Neural cell (in vitro differentiated cells): Measurements from ENCODE around the gene DCAF8.

ENCODE experiments used
- CTCF ChIP-seq: fragments of 450-650 bp; IDR thresholded peaks from 2 replicates; pipeline ENCODE4 v1.5.1; 2014; ENCODE audit warnings: antibody characterized with exemption, mild to moderate bottlenecking, moderate library complexity; ENCODE audit not compliant: poor library complexity, severe bottlenecking
- EP300 ChIP-seq: fragments of 450-650 bp; conservative IDR thresholded peaks from 2 replicates; pipeline ENCODE4 v1.6.1; 2014; ENCODE audit warnings: antibody characterized with exemption, mild to moderate bottlenecking, moderate library complexity; ENCODE audit not compliant: poor library complexity, severe bottlenecking
- EZH2 ChIP-seq: fragments of 200-600, 300-800 bp; shearing (Covaris generic), sonication (generic); IDR thresholded peaks from 2 replicates; pipeline ENCODE4 v1.6.1; 2014; ENCODE audit warnings: antibody characterized with exemption, low read length, borderline replicate concordance, mild to moderate bottlenecking; ENCODE audit not compliant: insufficient read depth, poor library complexity, severe bottlenecking
- MXI1 ChIP-seq: fragments of 450-650 bp; conservative IDR thresholded peaks from 2 replicates; pipeline ENCODE4 v1.6.1; 2014; ENCODE audit warnings: antibody characterized with exemption, mild to moderate bottlenecking; ENCODE audit not compliant: poor library complexity, severe bottlenecking
- POLR2AphosphoS5 ChIP-seq: IDR thresholded peaks from 2 replicates; pipeline ENCODE4 v1.6.1; 2012
- TAF1 ChIP-seq: IDR thresholded peaks from 2 replicates; pipeline ENCODE4 v1.6.1; 2012; ENCODE audit warnings: low read depth

DNA sequence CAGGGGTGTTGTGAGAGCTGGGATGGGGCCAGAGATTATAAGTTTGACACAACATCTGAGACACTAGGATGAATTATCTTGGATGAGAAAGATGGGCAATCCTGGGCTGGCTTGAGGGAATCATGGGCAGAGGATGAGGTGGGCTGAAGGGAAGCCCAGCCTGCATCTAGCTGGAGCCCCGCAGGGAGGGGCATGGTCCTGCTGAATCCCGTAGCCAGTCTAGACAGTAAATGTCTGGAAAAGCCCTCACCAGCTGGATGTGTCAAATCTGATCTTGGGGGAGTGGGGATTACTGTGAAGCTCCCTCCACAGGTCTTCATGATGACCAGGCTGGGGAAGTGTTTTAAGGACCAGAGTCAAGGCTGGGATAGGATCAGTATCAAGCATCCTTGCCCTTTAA is 75.6 kb downstream of the DCAF8 start:
- no peak for TF ChIP-seq MXI1
- no peak for TF ChIP-seq CTCF
- TF ChIP-seq TAF1, result no peak
- no peak for TF ChIP-seq EZH2
- TF ChIP-seq POLR2AphosphoS5, result no peak
- no peak for TF ChIP-seq EP300
